Measurements from ENCODE around the gene SETBP1.

DNA sequence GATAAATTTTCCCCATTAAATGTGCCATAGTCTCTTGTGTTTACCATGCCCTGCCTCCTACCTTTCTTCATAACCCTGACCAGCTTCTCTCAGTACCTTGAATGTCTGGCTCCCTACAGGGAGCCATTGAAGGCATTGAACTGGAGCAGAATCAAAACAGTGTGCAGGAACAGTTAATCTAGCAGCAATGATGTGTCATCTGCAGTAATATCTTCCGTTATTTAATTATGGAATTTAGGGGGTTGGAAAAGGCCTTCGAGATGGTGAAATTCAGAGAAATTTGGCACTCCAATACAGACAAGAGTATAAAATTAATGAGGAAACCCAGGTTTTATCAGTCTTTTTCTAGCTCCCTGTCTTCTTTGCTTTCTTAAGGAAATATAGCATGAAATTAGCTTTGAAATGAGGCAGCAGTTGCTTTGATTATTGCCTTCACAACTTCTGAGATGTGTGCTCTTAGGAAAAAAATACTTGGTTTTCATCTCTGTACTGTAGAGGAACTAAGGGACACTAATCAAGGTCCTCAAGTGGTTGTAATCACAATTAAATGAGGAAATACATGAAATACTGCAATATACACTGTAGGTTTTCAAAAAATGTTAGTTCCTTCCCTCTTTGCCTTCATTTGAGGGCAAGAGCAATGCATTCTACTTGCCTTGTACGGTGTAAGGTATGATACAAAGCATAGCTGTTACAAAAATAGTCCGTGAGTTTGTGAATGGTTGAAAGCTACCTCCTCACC lies 369.1 kb downstream of the SETBP1 start:
- TF ChIP-seq POLR2A (IDR thresholded peaks at IDR 0.05; ENCODE audit: low read depth, low read length) (no peak), POLR2AphosphoS5 (IDR thresholded peaks at IDR 0.05; ENCODE audit: low read depth, low read length) (no peak)
